PC-3 (cell line): Measurements from ENCODE around the gene ARHGEF7.

ENCODE experiments used
- EZH2phosphoT487 ChIP-seq: fragments of 300-600 bp; sonication (generic); IDR thresholded peaks from 2 replicates; pipeline ENCODE4 v1.6.1; 2018; ENCODE audit warnings: mild to moderate bottlenecking, antibody characterized with exemption, low read length, borderline replicate concordance
- TF ChIP-seq, protein P1 (sequence below): fragments of 300-600 bp; sonication (generic); conservative IDR thresholded peaks from 2 replicates; pipeline ENCODE4 v1.5.1; 2017; ENCODE audit warnings: antibody characterized with exemption, low read depth, mild to moderate bottlenecking, low read length

DNA sequence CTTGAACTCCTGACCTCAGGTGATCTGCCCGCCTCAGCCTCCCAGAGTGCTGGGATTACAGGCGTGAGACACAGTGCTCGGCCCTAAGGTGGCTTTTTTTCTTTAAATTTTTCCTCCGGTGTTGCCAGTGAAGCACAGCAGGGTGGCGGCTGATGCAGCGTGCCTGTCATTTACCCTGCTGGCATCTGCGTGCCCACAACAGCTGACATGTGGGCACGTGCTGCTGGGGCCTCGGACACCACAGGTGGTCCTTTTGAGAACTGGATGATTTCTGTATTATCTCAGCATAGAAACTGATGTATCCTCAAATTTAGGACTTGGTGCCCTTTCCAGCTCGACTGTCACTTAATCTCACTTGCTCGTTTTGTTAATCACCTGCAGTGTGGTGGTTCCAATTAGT, 174.1 kb downstream of the ARHGEF7 start:
- TF ChIP-seq, protein P1, sequence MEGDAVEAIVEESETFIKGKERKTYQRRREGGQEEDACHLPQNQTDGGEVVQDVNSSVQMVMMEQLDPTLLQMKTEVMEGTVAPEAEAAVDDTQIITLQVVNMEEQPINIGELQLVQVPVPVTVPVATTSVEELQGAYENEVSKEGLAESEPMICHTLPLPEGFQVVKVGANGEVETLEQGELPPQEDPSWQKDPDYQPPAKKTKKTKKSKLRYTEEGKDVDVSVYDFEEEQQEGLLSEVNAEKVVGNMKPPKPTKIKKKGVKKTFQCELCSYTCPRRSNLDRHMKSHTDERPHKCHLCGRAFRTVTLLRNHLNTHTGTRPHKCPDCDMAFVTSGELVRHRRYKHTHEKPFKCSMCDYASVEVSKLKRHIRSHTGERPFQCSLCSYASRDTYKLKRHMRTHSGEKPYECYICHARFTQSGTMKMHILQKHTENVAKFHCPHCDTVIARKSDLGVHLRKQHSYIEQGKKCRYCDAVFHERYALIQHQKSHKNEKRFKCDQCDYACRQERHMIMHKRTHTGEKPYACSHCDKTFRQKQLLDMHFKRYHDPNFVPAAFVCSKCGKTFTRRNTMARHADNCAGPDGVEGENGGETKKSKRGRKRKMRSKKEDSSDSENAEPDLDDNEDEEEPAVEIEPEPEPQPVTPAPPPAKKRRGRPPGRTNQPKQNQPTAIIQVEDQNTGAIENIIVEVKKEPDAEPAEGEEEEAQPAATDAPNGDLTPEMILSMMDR = no peak
- TF ChIP-seq EZH2phosphoT487 = no peak
